Thoracic aorta (tissue), 2 donors: Measurements from ENCODE around the gene SMPX. TPM values are rescaled to one million over a fixed set of nuclear protein-coding genes. Genes with fewer than 3 reads are reported as not detected.

Source experiments
- ATAC-seq: fragments of 150-250 bp; one replicate; pipeline ENCODE4 v1.8.0; 2017; ENCODE audit warnings: low read depth; ENCODE audit not compliant: insufficient number of reproducible peaks, low FRiP score
- DNase-seq: peaks from one replicate; pipeline ENCODE4 v3.0.0-alpha.2; 2020; ENCODE audit warnings: low spot score
- H3K27ac ChIP-seq, 2 donors: fragments of 200-600 bp; sonication (generic); 1 replicate in 1 of 2; 2 replicates in 1 of 2; pipeline ENCODE4 v1.5.1; 2016; ENCODE audit warnings: mild to moderate bottlenecking in 2 of 2, moderate library complexity in 2 of 2
- H3K27me3 ChIP-seq: fragments of 200-600 bp; sonication (generic); replicated peaks from 2 replicates; pipeline ENCODE4 v1.6.0; 2016; ENCODE audit warnings: mild to moderate bottlenecking; ENCODE audit not compliant: insufficient read depth
- H3K36me3 ChIP-seq: fragments of 200-600 bp; sonication (generic); one replicate; pipeline ENCODE4 v1.5.1; 2016
- H3K4me1 ChIP-seq, 2 donors: fragments of 200-600 bp; sonication (generic); 1 replicate in 1 of 2; 2 replicates in 1 of 2; pipeline versions ENCODE4 v1.5.1 to v1.6.0; 2016; ENCODE audit warnings: low read depth in 2 of 2, mild to moderate bottlenecking in 1 of 2; ENCODE audit not compliant: control insufficient read depth in 1 of 2
- H3K4me3 ChIP-seq: fragments of 200-600 bp; sonication (generic); 2 replicates; pipeline ENCODE4 v1.5.1; 2016; ENCODE audit warnings: mild to moderate bottlenecking
- H3K9me3 ChIP-seq: fragments of 200-600 bp; sonication (generic); 2 replicates; pipeline ENCODE4 v1.5.1; 2016
- CTCF ChIP-seq: fragments of 200-600 bp; sonication (generic); IDR thresholded peaks from one replicate; pipeline ENCODE4 v1.5.1; 2019; ENCODE audit warnings: antibody characterized with exemption
- total RNA-seq, 2 donors: library from RNA; depleted of rRNA; stranded (reverse); fragments of >200 nt; gene quantifications; one replicate each; pipeline versions ENCODE4 v1.1.0 to v1.2.3, GENCODE V29; 2016

SMPX gene
- total RNA-seq, 2 donors from 2014 or later, result 10.4 TPM; not detected in 1

GRCh38 chrX:21740329-21741274 lies 17.3 kb downstream of the SMPX start:
- Histone ChIP-seq H3K4me1 (no peaks in the 10 kb centered on the region), H3K9me3 (no peaks in the 10 kb centered on the region), H3K36me3 (no peaks in the 10 kb centered on the region), H3K27ac (no peak overlapping the region), H3K4me3 (no peak overlapping the region), H3K27me3 (no peaks in the 10 kb centered on the region)
- ATAC-seq (no peak), DNase-seq (no peak)
- no peak for TF ChIP-seq CTCF

- ATAC-seq (no peak), DNase-seq (no peak)
- no peak for TF ChIP-seq CTCF
- H3K4me3 ChIP-seq, result no peak overlapping the region
- no peak overlapping the region for H3K27ac ChIP-seq
- H3K9me3 ChIP-seq, result no peaks in the 10 kb centered on the region
- H3K4me1 ChIP-seq, result no peaks in the 10 kb centered on the region
- H3K27me3 ChIP-seq, result no peaks in the 10 kb centered on the region
- H3K36me3 ChIP-seq, result no peaks in the 10 kb centered on the region
These were observed 19.0 kb downstream of the SMPX start for GRCh38 chrX:21738950-21739287.

- DNase-seq (no peak), ATAC-seq (no peak)
- Histone ChIP-seq H3K9me3 (no peaks in the 10 kb centered on the region), H3K27me3 (no peaks in the 10 kb centered on the region), H3K36me3 (no peaks in the 10 kb centered on the region), H3K27ac (no peak overlapping the region), H3K4me3 (no peak overlapping the region), H3K4me1 (no peaks in the 10 kb centered on the region)
- no peak for TF ChIP-seq CTCF
These were observed 19.5 kb downstream of the SMPX start for GRCh38 chrX:21738210-21738949.

GRCh38 chrX:21735768-21736127 lies 22.2 kb downstream of the SMPX start:
- H3K4me1 ChIP-seq, result no peaks in the 10 kb centered on the region
- no peaks in the 10 kb centered on the region for H3K27me3 ChIP-seq
- H3K9me3 ChIP-seq, result no peaks in the 10 kb centered on the region
- H3K27ac ChIP-seq, result no peak overlapping the region
- ATAC-seq, result no peak
- DNase-seq, result no peak
- H3K36me3 ChIP-seq, result no peaks in the 10 kb centered on the region
- H3K4me3 ChIP-seq, result no peak overlapping the region
- no peak for TF ChIP-seq CTCF

- no peak overlapping the region for H3K27ac ChIP-seq
- no peaks in the 10 kb centered on the region for H3K4me1 ChIP-seq
- no peaks in the 10 kb centered on the region for H3K36me3 ChIP-seq
- H3K9me3 ChIP-seq, result no peaks in the 10 kb centered on the region
- no peaks in the 10 kb centered on the region for H3K27me3 ChIP-seq
- H3K4me3 ChIP-seq, result no peak overlapping the region
- TF ChIP-seq CTCF, result no peak
- DNase-seq (no peak), ATAC-seq (no peak)
These were observed 22.7 kb downstream of the SMPX start for GRCh38 chrX:21735038-21735767.
